HepG2 (cell line): ENCODE data around the gene NARF. TPM values are rescaled to one million over a fixed set of nuclear protein-coding genes. Genes with fewer than 3 reads are reported as not detected.

Experiments
- CHCHD3 ChIP-seq: sonication (generic); formaldehyde crosslinking; IDR thresholded peaks from 2 replicates; pipeline ENCODE4 v1.8.0; 2022; ENCODE audit warnings: mild to moderate bottlenecking, missing genetic modification reagents, moderate library complexity
- FLYWCH1 ChIP-seq: sonication (generic); formaldehyde crosslinking; IDR thresholded peaks from 2 replicates; pipeline ENCODE4 v1.8.1; 2023; ENCODE audit warnings: mild to moderate bottlenecking, missing genetic modification reagents
- FOXO4 ChIP-seq: sonication (generic); formaldehyde crosslinking; conservative IDR thresholded peaks from 2 replicates; pipeline ENCODE4 v1.8.1; 2023; ENCODE audit warnings: missing genetic modification reagents
- GTF3A ChIP-seq: sonication (generic); formaldehyde crosslinking; conservative IDR thresholded peaks from 2 replicates; pipeline ENCODE4 v1.4.0; 2020; ENCODE audit warnings: mild to moderate bottlenecking, missing genetic modification reagents
- LRRFIP1 ChIP-seq: sonication (generic); formaldehyde crosslinking; conservative IDR thresholded peaks from 2 replicates; pipeline ENCODE4 v1.4.0; 2020; ENCODE audit warnings: missing genetic modification reagents
- MEIS2 ChIP-seq: sonication (generic); formaldehyde crosslinking; IDR thresholded peaks from 2 replicates; pipeline ENCODE4 v1.9.0; 2021; ENCODE audit warnings: mild to moderate bottlenecking, missing genetic modification reagents
- MIER2 ChIP-seq: IDR thresholded peaks from 2 replicates; pipeline ENCODE4 v1.6.1; 2016; ENCODE audit warnings: missing biosample characterization, missing genetic modification reagents
- NCOA2 ChIP-seq: sonication (generic); formaldehyde crosslinking; IDR thresholded peaks from 2 replicates; pipeline ENCODE4 v1.8.0; 2022; ENCODE audit warnings: inconsistent platforms
- PHF20 ChIP-seq: sonication (generic); formaldehyde crosslinking; IDR thresholded peaks from 2 replicates; pipeline ENCODE4 v1.5.0; 2020; ENCODE audit warnings: mild to moderate bottlenecking, missing genetic modification reagents
- RBFOX2 ChIP-seq: fragments of 200-400 bp; formaldehyde crosslinking; IDR thresholded peaks from 2 replicates; pipeline ENCODE4 v1.6.1; 2017; ENCODE audit warnings: low read depth, mild to moderate bottlenecking, low read length
- WIZ ChIP-seq: sonication (generic); formaldehyde crosslinking; IDR thresholded peaks from 2 replicates; pipeline ENCODE4 v1.5.1; 2020; ENCODE audit warnings: mild to moderate bottlenecking, missing genetic modification reagents
- YEATS2 ChIP-seq: sonication (generic); formaldehyde crosslinking; IDR thresholded peaks from 2 replicates; pipeline ENCODE4 v1.4.0; 2020; ENCODE audit warnings: missing genetic modification reagents, borderline replicate concordance
- ZBTB20 ChIP-seq: sonication (generic); formaldehyde crosslinking; IDR thresholded peaks from 2 replicates; pipeline ENCODE4 v1.8.1; 2023; ENCODE audit warnings: missing genetic modification reagents, low read depth, mild to moderate bottlenecking, borderline replicate concordance
- ZFP1 ChIP-seq: IDR thresholded peaks from 2 replicates; pipeline ENCODE4 v1.6.1; 2016
- ZNF205 ChIP-seq: IDR thresholded peaks from 2 replicates; pipeline ENCODE4 v1.6.1; 2018; ENCODE audit warnings: missing biosample characterization, missing genetic modification reagents
- ZNF282 ChIP-seq: fragments of 450-650 bp; IDR thresholded peaks from 2 replicates; pipeline ENCODE4 v1.6.1; 2018; ENCODE audit not compliant: partially characterized antibody
- ZNF513 ChIP-seq: sonication (generic); formaldehyde crosslinking; conservative IDR thresholded peaks from 2 replicates; pipeline ENCODE4 v1.5.0; 2020; ENCODE audit warnings: missing genetic modification reagents
- ZNF547 ChIP-seq: sonication (generic); formaldehyde crosslinking; IDR thresholded peaks from 2 replicates; pipeline ENCODE4 v1.5.1; 2020; ENCODE audit warnings: mild to moderate bottlenecking, missing genetic modification reagents
- ZNF552 ChIP-seq: sonication (generic); formaldehyde crosslinking; IDR thresholded peaks from 2 replicates; pipeline ENCODE4 v1.9.0; 2022; ENCODE audit warnings: missing genetic modification reagents, mild to moderate bottlenecking, borderline replicate concordance
- ZNF713 ChIP-seq: sonication (generic); formaldehyde crosslinking; IDR thresholded peaks from 2 replicates; pipeline ENCODE4 v1.4.0; 2020; ENCODE audit warnings: mild to moderate bottlenecking, missing genetic modification reagents
- ZNF724P ChIP-seq: sonication (generic); formaldehyde crosslinking; IDR thresholded peaks from 2 replicates; pipeline ENCODE4 v1.8.0; 2022; ENCODE audit warnings: missing genetic modification reagents, borderline replicate concordance
- ZNF75D ChIP-seq: sonication (generic); formaldehyde crosslinking; IDR thresholded peaks from 2 replicates; pipeline ENCODE4 v1.8.1; 2023; ENCODE audit warnings: missing genetic modification reagents, mild to moderate bottlenecking, borderline replicate concordance
- ZNF768 ChIP-seq: sonication (generic); formaldehyde crosslinking; IDR thresholded peaks from 2 replicates; pipeline ENCODE4 v1.4.0; 2020; ENCODE audit warnings: missing genetic modification reagents
- ZNF788 ChIP-seq: sonication (generic); formaldehyde crosslinking; IDR thresholded peaks from 2 replicates; pipeline ENCODE4 v1.5.0; 2020; ENCODE audit warnings: mild to moderate bottlenecking, missing genetic modification reagents, borderline replicate concordance
- ZNF850 ChIP-seq: sonication (generic); formaldehyde crosslinking; conservative IDR thresholded peaks from 2 replicates; pipeline ENCODE4 v1.9.0; 2021; ENCODE audit warnings: mild to moderate bottlenecking, missing genetic modification reagents
- ZSCAN21 ChIP-seq: sonication (generic); formaldehyde crosslinking; IDR thresholded peaks from 2 replicates; pipeline ENCODE4 v1.8.0; 2022; ENCODE audit warnings: mild to moderate bottlenecking, missing genetic modification reagents, moderate library complexity, borderline replicate concordance
- polyA plus RNA-seq, 8 experiments: library from polyadenylated mRNA; depleted of rRNA in 3 of 8; stranded (reverse) in 7 of 8; unstranded in 1 of 8; fragments of >200 nt; fragmentation: Illumina TruSeq in 4 of 8; extraction: Trizol in 4 of 8; gene quantifications; 2 replicates each; pipeline versions ENCODE4 v1.2.1 to v1.2.3, GENCODE V29; 2011 to 2016; ENCODE audit warnings: low read depth in 4 of 8, missing spikeins in 1 of 8, mixed read lengths in 1 of 8; ENCODE audit not compliant: insufficient read depth in 1 of 8
- total RNA-seq, 5 experiments: library from RNA; depleted of rRNA; stranded (reverse); fragments of >200 nt; fragmentation: Illumina TruSeq; extraction: Trizol; gene quantifications; 2 replicates each; pipeline ENCODE4 v1.2.3, GENCODE V29; 2016; ENCODE audit warnings: low read depth in 1 of 5

The NARF gene
- total and polyA plus RNA-seq, 2 of the 13 experiments (the other 11 are each of a cell fraction or from before 2014, with no cell fraction given) = 61.1 to 144 TPM

GRCh38 chr17:82494236-82495055, 35.9 kb downstream of the NARF start (continued):
- TF ChIP-seq LRRFIP1 (peak; percentile 77; the same call in 1 of the 2 replicates), YEATS2 (CRISPR knock-in tag) (peak; percentile 82), ZFP1 (CRISPR knock-in tag) (peak; percentile 93; the same call in 1 of the 2 replicates), NCOA2 (peak; percentile 67), ZNF724P (CRISPR knock-in tag) (peak; percentile 63; the same call in 1 of the 2 replicates), PHF20 (CRISPR knock-in tag) (no peak; the same call in 1 of the 2 replicates), ZNF713 (CRISPR knock-in tag) (0 out of 2 replicates have a peak, but pooled peaks have one; percentile 61), GTF3A (peak; percentile 100), ZNF850 (no peak), FLYWCH1 (CRISPR knock-in tag) (peak; percentile 51; the same call in 1 of the 2 replicates), RBFOX2 (no peak), ZNF205 (CRISPR knock-in tag) (peak; percentile 95), ZNF513 (CRISPR knock-in tag) (0 out of 2 replicates have a peak, but pooled peaks have one; percentile 31), CHCHD3 (peak; percentile 23; the same call in 1 of the 2 replicates), ZNF547 (CRISPR knock-in tag) (peak; percentile 50; the same call in 1 of the 2 replicates), ZNF75D (CRISPR knock-in tag) (no peak), ZSCAN21 (peak; percentile 91), WIZ (CRISPR knock-in tag) (peak; percentile 2; the same call in 1 of the 2 replicates), FOXO4 (CRISPR knock-in tag) (no peak; the same call in 1 of the 2 replicates), ZNF768 (CRISPR knock-in tag) (peak; percentile 68), ZNF788 (CRISPR knock-in tag) (peak; percentile 99), MIER2 (CRISPR knock-in tag) (peak; percentile 85), MEIS2 (CRISPR knock-in tag) (no peak; the same call in 1 of the 2 replicates), ZBTB20 (CRISPR knock-in tag) (peak; percentile 53; the same call in 1 of the 2 replicates), ZNF552 (peak; percentile 56; the same call in 1 of the 2 replicates), ZNF282 (no peak)
